ENCODE data around the gene BSG. TPM values are rescaled to one million over a fixed set of nuclear protein-coding genes. Genes with fewer than 3 reads are reported as not detected.

Gene BSG
- 100 to 1,000 TPM; 182 to 408 (median 289) TPM for total RNA-seq

DNA sequence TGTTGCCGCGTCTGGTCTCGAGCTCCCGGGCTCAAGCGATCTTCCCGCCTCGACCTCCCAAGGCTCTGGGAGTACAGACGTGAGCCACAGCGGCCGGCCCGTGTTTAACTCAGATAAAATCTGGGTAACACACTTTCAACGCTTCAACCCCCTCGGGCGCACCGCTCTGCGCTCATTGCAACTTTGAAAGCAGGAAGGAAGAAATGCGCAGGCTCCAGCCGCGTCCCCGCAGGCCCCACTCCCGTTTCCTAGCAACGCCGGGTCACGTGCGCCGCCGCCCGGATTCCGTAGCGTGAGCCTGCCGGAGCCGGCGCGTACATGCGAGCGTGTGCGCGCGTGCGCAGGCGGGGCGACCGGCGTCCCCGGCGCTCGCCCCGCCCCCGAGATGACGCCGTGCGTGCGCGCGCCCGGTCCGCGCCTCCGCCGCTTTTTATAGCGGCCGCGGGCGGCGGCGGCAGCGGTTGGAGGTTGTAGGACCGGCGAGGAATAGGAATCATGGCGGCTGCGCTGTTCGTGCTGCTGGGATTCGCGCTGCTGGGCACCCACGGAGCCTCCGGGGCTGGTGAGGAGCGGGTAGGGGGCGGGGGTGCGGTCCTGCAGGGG is at the start of gene BSG:
Gene BSG, plus strand, starts transcription at position 457 of the 603 bp plus-strand sequence. Its CDS starts 39 bp downstream, at position 496.
- whole genome bisulfite sequencing, 2 donors: 0% methylated on average over 4 of the region's 79 CpGs
- no peaks in the 10 kb centered on the region for H3K9me3 ChIP-seq
- no peaks in the 10 kb centered on the region for H3K27me3 ChIP-seq
- TF ChIP-seq, protein P1, sequence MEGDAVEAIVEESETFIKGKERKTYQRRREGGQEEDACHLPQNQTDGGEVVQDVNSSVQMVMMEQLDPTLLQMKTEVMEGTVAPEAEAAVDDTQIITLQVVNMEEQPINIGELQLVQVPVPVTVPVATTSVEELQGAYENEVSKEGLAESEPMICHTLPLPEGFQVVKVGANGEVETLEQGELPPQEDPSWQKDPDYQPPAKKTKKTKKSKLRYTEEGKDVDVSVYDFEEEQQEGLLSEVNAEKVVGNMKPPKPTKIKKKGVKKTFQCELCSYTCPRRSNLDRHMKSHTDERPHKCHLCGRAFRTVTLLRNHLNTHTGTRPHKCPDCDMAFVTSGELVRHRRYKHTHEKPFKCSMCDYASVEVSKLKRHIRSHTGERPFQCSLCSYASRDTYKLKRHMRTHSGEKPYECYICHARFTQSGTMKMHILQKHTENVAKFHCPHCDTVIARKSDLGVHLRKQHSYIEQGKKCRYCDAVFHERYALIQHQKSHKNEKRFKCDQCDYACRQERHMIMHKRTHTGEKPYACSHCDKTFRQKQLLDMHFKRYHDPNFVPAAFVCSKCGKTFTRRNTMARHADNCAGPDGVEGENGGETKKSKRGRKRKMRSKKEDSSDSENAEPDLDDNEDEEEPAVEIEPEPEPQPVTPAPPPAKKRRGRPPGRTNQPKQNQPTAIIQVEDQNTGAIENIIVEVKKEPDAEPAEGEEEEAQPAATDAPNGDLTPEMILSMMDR (IDR thresholded peaks at IDR 0.05): peak in 3 of 6 experiments; percentile 4 to 36 (median 24)
- peak in 3 of 4 donors; percentile 95 to 99 (median 98) for TF ChIP-seq POLR2A (IDR thresholded peaks at IDR 0.05)
- H3K4me3 ChIP-seq: peak within 1 kb of the TSS; percentile 69 to 100 (median 100)
- H3K4me1 ChIP-seq: peaks cover 31 to 58% (median 47%) of the 10 kb centered on the region in 3 donors
- peak; percentile 90 for DNase-seq
- peak within 1 kb of the TSS; percentile 83 to 97 (median 95) for H3K27ac ChIP-seq
- peaks cover 0 to under 1% (median 0%) of the 10 kb centered on the region in 3 donors for H3K36me3 ChIP-seq
- intact Hi-C loops (cut with DNase I): no loop called here

DNA sequence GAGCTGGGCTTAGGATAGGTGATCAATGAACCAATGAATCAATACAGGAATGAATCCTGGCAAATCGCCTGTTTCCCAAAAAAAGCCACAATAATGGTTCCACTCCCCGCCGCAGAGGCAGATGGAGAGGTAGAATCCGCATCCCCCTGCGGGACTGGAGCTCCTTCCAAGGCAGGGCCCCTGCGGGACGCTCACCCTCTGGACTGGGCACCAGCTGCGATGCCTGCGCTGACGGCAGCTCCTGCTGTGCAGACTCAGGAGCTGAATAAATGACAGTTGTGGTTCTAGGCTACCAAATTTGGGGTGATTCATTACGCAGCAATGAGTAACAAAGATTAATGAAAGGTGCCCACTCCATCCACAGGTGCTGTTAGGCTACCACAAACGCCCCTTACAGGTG is 49.7 kb upstream of the BSG start:
- peaks cover 0 to 8% (median 5%) of the 10 kb centered on the region in 3 donors for H3K4me1 ChIP-seq
- intact Hi-C loops (cut with DNase I): no loop called here
- no peak for DNase-seq
- no peak for TF ChIP-seq POLR2A (IDR thresholded peaks at IDR 0.05)
- TF ChIP-seq, protein P1 (IDR thresholded peaks at IDR 0.05): no peak
- peaks cover 0 to 7% (median 0%) of the 10 kb centered on the region in 3 donors for H3K36me3 ChIP-seq
- H3K27ac ChIP-seq: no peak overlapping the region
- WGBS, 2 donors: 91 to 98% methylated on average over 9 to 11 of the region's 12 CpGs
- no peak overlapping the region for H3K4me3 ChIP-seq
- H3K27me3 ChIP-seq: peaks cover 0 to 23% (median 1%) of the 10 kb centered on the region in 4 donors
- H3K9me3 ChIP-seq: no peaks in the 10 kb centered on the region

DNA sequence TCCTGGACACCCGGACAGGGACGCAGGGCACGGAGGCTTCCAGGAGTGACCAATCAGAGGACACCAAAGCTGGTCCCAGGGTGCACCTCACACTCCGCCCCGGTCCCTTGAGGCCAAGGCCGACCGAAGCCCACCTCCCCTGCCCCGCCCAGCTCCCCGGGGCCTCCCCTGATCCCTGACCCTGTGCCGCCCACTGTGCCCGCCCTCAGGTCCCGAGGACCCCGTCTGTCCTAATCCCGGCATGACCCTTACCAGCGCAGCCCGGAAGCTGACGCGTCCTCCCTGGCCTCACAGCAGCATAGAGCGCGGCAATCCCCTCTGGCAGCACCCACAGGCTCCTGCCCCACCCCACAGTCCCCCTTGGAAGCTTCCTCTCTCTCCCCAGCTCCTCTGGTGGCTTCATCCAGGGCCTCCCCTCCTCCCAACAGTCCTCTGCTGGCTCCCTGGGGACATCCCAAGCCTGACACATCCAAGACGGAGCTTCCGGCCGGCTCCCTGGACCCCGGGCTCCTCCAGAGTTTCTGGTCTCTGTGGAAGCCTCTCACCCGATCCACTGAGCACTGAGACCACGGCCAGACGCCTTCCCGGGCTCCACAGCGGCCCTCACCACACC is 48.2 kb upstream of the BSG start:
- H3K36me3 ChIP-seq: peaks cover 0 to 7% (median 0%) of the 10 kb centered on the region in 3 donors
- no peak overlapping the region for H3K27ac ChIP-seq
- H3K27me3 ChIP-seq: peaks cover 0 to 23% (median 1%) of the 10 kb centered on the region in 4 donors
- H3K9me3 ChIP-seq: no peaks in the 10 kb centered on the region
- H3K4me3 ChIP-seq: no peak overlapping the region
- intact Hi-C loops (cut with DNase I): no loop called here
- WGBS, 2 donors: 54 to 57% methylated on average over 4 to 14 of the region's 29 CpGs
- peaks cover 0 to 2% (median 0%) of the 10 kb centered on the region in 3 donors for H3K4me1 ChIP-seq
- no peak for DNase-seq
- TF ChIP-seq POLR2A (IDR thresholded peaks at IDR 0.05): no peak
- TF ChIP-seq, protein P1 (IDR thresholded peaks at IDR 0.05): no peak

DNA sequence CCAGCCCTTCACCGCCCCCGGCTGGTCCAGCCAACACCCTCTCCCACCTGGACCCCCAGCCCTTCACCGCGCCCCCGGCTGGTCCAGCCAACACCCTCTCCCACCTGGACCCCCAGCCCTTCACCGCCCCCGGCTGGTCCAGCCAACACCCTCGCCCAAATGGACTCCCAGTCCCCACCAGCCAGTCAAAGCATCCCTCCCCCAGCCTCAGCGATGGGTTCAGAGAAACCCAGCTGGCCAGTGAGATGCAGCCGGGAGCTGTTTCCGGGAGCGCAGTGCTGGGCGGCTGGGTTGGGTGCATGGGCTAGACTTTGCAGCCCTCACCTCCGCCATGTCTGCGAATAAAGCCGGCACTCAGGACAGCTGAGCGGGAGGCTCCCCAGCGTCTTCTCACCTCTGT is 47.4 kb upstream of the BSG start:
- DNase-seq: no peak
- WGBS, 2 donors: 49 to 67% methylated on average over 4 to 7 of the region's 18 CpGs
- intact Hi-C loops (cut with DNase I): no loop called here

More for the DNA sequence above, 47.4 kb upstream of the BSG start:
- no peak overlapping the region for H3K27ac ChIP-seq
- no peak overlapping the region for H3K4me3 ChIP-seq
- peaks cover 0 to 2% (median 0%) of the 10 kb centered on the region in 3 donors for H3K36me3 ChIP-seq
- H3K9me3 ChIP-seq: no peaks in the 10 kb centered on the region
- no peaks in the 10 kb centered on the region for H3K4me1 ChIP-seq
- TF ChIP-seq, protein P1 (IDR thresholded peaks at IDR 0.05): no peak
- TF ChIP-seq POLR2A (IDR thresholded peaks at IDR 0.05): no peak
- peaks cover 0 to 23% (median 1%) of the 10 kb centered on the region in 4 donors for H3K27me3 ChIP-seq
